Superior temporal gyrus (tissue), 1 donor: ENCODE data around the gene FAM186B.

Experiments
- DNase-seq: peaks from one replicate; pipeline ENCODE4 v3.0.0-alpha.2; 2016; ENCODE audit errors: extremely low spot score

The FAM186B gene

GRCh38 chr12:49552014-49552413 is 53.4 kb downstream of the FAM186B start:
- DNase-seq = peak; percentile 67

GRCh38 chr12:49550693-49551252 is 54.7 kb downstream of the FAM186B start:
- no peak for DNase-seq

- DNase-seq = no peak
Observed at GRCh38 chr12:49549735-49550692, 55.4 kb downstream of the FAM186B start.

- no peak for DNase-seq
Observed at GRCh38 chr12:49548822-49549648, 56.4 kb downstream of the FAM186B start.

- no peak for DNase-seq
Observed at GRCh38 chr12:49548481-49548821, 57.0 kb downstream of the FAM186B start.

GRCh38 chr12:49547090-49547690 is 58.2 kb downstream of the FAM186B start:
- no peak for DNase-seq

GRCh38 chr12:49546481-49546880 is 59.0 kb downstream of the FAM186B start:
- no peak for DNase-seq

GRCh38 chr12:49545815-49546214 is 59.6 kb downstream of the FAM186B start:
- no peak for DNase-seq

GRCh38 chr12:49543914-49544815 is 61.3 kb downstream of the FAM186B start:
- no peak for DNase-seq

- no peak for DNase-seq
Observed at GRCh38 chr12:49543221-49543913, 62.1 kb downstream of the FAM186B start.

- no peak for DNase-seq
Observed at GRCh38 chr12:49542592-49543160, 62.8 kb downstream of the FAM186B start.

GRCh38 chr12:49541911-49542505 is 63.4 kb downstream of the FAM186B start:
- no peak for DNase-seq

GRCh38 chr12:49541140-49541861 is 64.1 kb downstream of the FAM186B start:
- DNase-seq = no peak

- no peak for DNase-seq
Observed at GRCh38 chr12:49540229-49541139, 65.0 kb downstream of the FAM186B start.

GRCh38 chr12:49539406-49540228 is 65.8 kb downstream of the FAM186B start:
- DNase-seq = no peak

GRCh38 chr12:49538510-49539403 is 66.7 kb downstream of the FAM186B start, which contains the start of gene KCNH3:
Gene KCNH3 (plus strand): TSS chr12:49539030. CDS start chr12:49539417, 387 bp downstream.
- peak; percentile 51 for DNase-seq
